NB4 (cell line): ENCODE results near the gene PLAGL2.

ENCODE experiments used
- DNase-seq: peaks from one replicate; pipeline ENCODE4 v3.0.0; 2010; ENCODE audit warnings: low read depth
- H3K4me3 ChIP-seq: one replicate; pipeline ENCODE4 v1.5.1; 2011; ENCODE audit warnings: mild to moderate bottlenecking, low read depth, low read length, moderate library complexity
- CTCF ChIP-seq: IDR thresholded peaks from one replicate; pipeline ENCODE4 v1.5.1; 2012; ENCODE audit warnings: low read depth, low read length
- MAX ChIP-seq: IDR thresholded peaks from 2 replicates; pipeline ENCODE4 v1.6.1; 2011; ENCODE audit warnings: low read depth, low read length
- MYC ChIP-seq: IDR thresholded peaks from 2 replicates; pipeline ENCODE4 v1.6.1; 2011; ENCODE audit warnings: low read depth, low read length
- POLR2A ChIP-seq: IDR thresholded peaks from 2 replicates; pipeline ENCODE4 v1.6.1; 2011; ENCODE audit warnings: mild to moderate bottlenecking; ENCODE audit not compliant: insufficient read length; ENCODE audit errors: extremely low read depth

The PLAGL2 gene

GRCh38 chr20:32153156-32153665 is 54.3 kb downstream of the PLAGL2 start:
- no peak for DNase-seq
- TF ChIP-seq MYC: no peak
- no peak for TF ChIP-seq CTCF
- TF ChIP-seq MAX: no peak
- no peak for TF ChIP-seq POLR2A
- H3K4me3 ChIP-seq: no peak overlapping the region

DNA sequence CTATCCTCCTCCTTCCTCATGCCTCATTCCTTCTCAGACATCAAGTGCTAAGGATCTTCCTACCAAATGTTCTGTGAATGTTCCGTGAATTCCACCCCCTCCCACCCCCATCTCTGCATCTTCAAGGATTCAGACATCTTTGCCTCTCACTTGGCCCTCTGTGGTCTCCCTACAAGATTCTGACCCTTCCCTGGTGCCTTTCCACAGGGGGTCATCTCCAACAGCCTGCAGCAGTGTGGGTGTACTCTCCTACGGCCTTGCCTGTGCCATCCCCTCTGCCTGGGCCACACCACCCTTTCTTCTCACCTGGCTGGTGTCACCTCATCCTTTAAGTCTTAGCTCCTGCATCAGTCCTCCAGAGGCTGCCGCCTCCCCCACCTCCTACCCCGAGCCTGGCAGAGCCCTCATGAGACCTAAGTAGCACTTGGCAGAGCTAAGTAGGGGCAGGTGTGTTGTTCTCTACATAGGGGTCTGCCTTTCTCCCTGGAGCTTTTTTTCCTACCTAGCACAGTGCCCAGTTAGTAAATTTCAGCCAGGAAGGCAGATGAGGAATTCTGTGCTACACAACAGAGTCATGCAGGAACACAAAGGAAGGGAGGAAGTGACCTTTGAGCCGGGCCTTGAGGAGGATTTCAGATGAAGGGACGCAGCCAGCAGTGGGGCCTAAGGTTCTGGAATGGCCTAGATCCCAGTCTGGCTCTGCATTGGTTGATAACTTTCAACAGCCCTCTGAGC is 55.0 kb downstream of the PLAGL2 start:
- TF ChIP-seq MAX: no peak
- no peak for TF ChIP-seq POLR2A
- TF ChIP-seq CTCF: no peak
- TF ChIP-seq MYC: no peak
- no peak for DNase-seq
- H3K4me3 ChIP-seq: no peak overlapping the region

DNA sequence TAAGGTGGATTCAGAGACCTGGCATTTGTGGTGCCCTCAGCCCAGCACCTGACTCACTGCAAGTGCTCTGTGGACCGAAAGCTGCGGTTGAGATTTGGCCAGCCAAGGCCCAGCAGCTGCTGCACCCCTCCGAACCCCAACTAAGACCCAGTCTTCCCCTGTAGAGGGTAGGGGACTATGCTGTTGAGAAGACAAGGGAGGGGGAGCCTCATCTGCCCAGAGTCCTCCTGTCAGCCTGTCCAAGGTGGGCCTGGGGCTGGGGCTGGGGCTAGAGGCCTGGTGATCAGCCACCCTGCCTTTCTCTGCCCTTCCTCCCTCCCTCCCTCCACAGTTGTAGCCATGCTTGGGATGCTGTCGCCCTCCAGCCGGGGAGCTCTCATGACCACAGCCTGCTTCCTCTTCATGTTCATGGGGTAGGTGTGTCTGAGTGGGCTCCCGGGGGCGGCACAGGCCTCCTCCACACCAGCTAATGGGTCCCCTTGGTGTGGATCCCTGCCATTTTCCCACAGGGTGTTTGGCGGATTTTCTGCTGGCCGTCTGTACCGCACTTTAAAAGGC is 57.2 kb downstream of the PLAGL2 start:
- no peak for TF ChIP-seq MAX
- TF ChIP-seq POLR2A: no peak
- TF ChIP-seq CTCF: no peak
- TF ChIP-seq MYC: no peak
- DNase-seq: no peak
- no peak overlapping the region for H3K4me3 ChIP-seq

DNA sequence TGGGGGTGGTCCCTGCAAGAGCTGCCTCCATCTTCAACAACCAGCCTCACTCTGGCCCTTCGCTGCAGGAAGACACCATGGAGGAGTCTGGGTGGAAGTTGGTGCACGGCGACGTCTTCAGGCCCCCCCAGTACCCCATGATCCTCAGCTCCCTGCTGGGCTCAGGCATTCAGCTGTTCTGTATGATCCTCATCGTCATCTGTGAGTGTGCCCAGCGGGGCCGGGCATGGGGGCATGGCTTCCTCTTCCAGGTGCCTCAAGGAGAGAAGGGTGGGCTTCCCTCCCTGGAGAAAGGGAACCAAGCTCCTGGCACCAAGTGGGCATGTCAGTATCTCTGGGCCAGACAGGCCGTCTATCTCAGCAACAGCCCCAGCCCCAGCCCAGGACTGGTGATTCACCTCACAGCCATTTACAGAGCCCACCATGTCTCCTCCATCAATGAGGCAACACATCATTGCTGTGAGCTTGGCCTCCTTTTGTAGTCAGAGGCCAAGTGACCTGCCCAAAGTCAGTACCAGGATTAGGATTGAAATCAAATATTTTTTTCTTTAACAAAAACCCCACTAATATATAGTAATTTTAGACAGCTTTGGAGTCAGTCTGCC is 57.9 kb downstream of the PLAGL2 start:
- TF ChIP-seq MYC: no peak
- TF ChIP-seq POLR2A: no peak
- TF ChIP-seq CTCF: no peak
- no peak for TF ChIP-seq MAX
- H3K4me3 ChIP-seq: no peak overlapping the region
- DNase-seq: no peak

GRCh38 chr20:32144898-32145662 is 62.5 kb downstream of the PLAGL2 start:
- TF ChIP-seq POLR2A (no peak), MYC (no peak), MAX (no peak), CTCF (no peak)
- no peak for DNase-seq
- no peak overlapping the region for H3K4me3 ChIP-seq
